SK-N-MC (cell line): ENCODE data around the gene COL27A1.

Experiments
- EZH2 ChIP-seq: fragments of 200-600 bp; sonication (generic); IDR thresholded peaks from one replicate; pipeline ENCODE4 v1.6.1; 2017; ENCODE audit warnings: antibody characterized with exemption
- FOXP2 ChIP-seq: optimal IDR thresholded peaks from 2 replicates; pipeline ENCODE3; 2011; ENCODE audit warnings: mild to moderate bottlenecking, moderate library complexity; ENCODE audit not compliant: insufficient read depth; ENCODE audit errors: extremely low read length, control extremely low read depth
- POLR2AphosphoS5 ChIP-seq: IDR thresholded peaks from 2 replicates; pipeline ENCODE4 v1.6.1; 2012; ENCODE audit warnings: mild to moderate bottlenecking, low read depth, low read length, borderline replicate concordance

- TF ChIP-seq POLR2AphosphoS5: no peak
- no peak for TF ChIP-seq EZH2
- no peak for TF ChIP-seq FOXP2
These were observed 83.1 kb downstream of the COL27A1 start for GRCh38 chr9:114238472-114238871.
